ENCODE measurements around the gene CRYGS.

CRYGS gene

GRCh38 chr3:186552408-186553031 is 8.3 kb upstream of the CRYGS start:
- TF ChIP-seq CTCF (IDR thresholded peaks at IDR 0.05; ENCODE audit: borderline replicate concordance, insufficient read depth, low read depth, low read length) = no peak
- no peak overlapping the region for H3K4me3 ChIP-seq (ENCODE audit: low read depth, low read length)

GRCh38 chr3:186551387-186551786 is 7.2 kb upstream of the CRYGS start:
- H3K4me3 ChIP-seq (ENCODE audit: low read depth, low read length) = no peak overlapping the region
- no peak for TF ChIP-seq CTCF (IDR thresholded peaks at IDR 0.05; ENCODE audit: borderline replicate concordance, insufficient read depth, low read depth, low read length)

GRCh38 chr3:186549497-186549896 is 5.3 kb upstream of the CRYGS start:
- H3K4me3 ChIP-seq (ENCODE audit: low read depth, low read length) = no peak overlapping the region
- TF ChIP-seq CTCF (IDR thresholded peaks at IDR 0.05; ENCODE audit: borderline replicate concordance, insufficient read depth, low read depth, low read length) = no peak

- no peak overlapping the region for H3K4me3 ChIP-seq (ENCODE audit: low read depth, low read length)
- no peak for TF ChIP-seq CTCF (IDR thresholded peaks at IDR 0.05; ENCODE audit: borderline replicate concordance, insufficient read depth, low read depth, low read length)
These were observed 3.3 kb downstream of the CRYGS start for GRCh38 chr3:186540835-186541226.

- peak; percentile 28; the same call in 1 of the 2 replicates for TF ChIP-seq CTCF (IDR thresholded peaks at IDR 0.05; ENCODE audit: borderline replicate concordance, insufficient read depth, low read depth, low read length)
These were observed 3.9 kb downstream of the CRYGS start for GRCh38 chr3:186540221-186540834.

GRCh38 chr3:186538779-186539178 is 5.4 kb downstream of the CRYGS start:
- no peak overlapping the region for H3K4me3 ChIP-seq (ENCODE audit: low read depth, low read length)
- no peak for TF ChIP-seq CTCF (IDR thresholded peaks at IDR 0.05; ENCODE audit: borderline replicate concordance, insufficient read depth, low read depth, low read length)

More at GRCh38 chr3:186540221-186540834, 3.9 kb downstream of the CRYGS start:
- H3K4me3 ChIP-seq (ENCODE audit: low read depth, low read length) = no peak overlapping the region
